Erythroblast (primary cell): Measurements from ENCODE around the gene CDADC1.

ENCODE experiments used
- GATA1 ChIP-seq: IDR thresholded peaks from 2 replicates; pipeline ENCODE4 v1.6.1; 2011; ENCODE audit warnings: low read depth, mild to moderate bottlenecking, control low read depth, low read length, moderate library complexity
- POLR2A ChIP-seq: IDR thresholded peaks from 2 replicates; pipeline ENCODE4 v1.6.1; 2011; ENCODE audit warnings: mild to moderate bottlenecking, low read length

DNA sequence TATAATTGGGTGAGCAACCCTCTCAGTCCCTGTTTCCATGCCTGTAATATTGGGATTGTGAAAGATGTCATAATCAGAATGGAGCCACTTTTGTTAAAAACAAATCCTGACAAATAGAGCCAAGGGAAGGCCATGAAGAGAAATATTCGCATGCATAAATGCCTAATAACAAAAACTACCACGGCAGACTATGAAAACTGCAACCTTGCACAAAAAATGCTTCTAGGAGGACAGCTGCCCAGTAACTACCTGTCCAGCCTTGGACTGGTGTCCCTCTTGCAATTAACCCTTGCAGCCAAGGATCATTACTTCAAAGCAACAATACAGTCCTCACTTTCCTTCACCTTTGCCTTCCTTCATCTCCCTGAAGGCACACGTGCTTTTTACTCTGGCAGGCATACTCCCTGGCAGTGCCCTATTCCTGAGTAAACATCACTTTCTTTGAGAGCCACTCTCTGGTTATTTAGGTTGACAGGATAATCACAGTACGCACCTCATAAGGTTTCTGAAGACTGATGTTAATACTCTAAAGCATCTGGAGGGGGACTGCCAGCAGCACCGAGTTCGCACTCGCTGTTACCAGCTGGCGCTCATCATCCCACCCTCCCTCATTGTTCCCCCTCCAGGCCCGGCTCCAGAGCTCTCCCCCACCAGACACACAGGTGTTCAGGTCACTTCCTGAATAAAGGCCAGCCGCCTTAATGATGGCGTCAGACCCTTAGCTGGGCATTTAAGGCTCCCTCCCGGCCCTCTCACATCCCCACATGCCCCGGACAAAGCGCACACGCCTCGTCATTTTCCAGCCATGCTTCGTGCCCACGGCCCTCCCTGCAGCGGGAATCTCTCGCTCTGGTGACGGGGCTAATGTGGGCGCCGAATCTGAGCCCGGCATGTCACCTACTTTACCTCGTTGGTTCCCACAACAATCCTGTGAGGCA lies 57.3 kb downstream of the CDADC1 start:
- TF ChIP-seq POLR2A (no peak), GATA1 (no peak)
